Vein endothelial cell (primary cell): ENCODE data around the gene BDNF. TPM values are rescaled to one million over a fixed set of nuclear protein-coding genes. Genes with fewer than 3 reads are reported as not detected.

ENCODE experiments used
- total RNA-seq: library from RNA; depleted of rRNA; stranded (reverse); fragments of >200 nt; gene quantifications from 2 replicates; pipeline ENCODE4 v1.2.3, GENCODE V29; 2012

The BDNF gene
- total RNA-seq, result 1.1 and 3.9 TPM in 2 replicates

GRCh38 chr11:27700351-27701301, at the start of gene BDNF:
Gene BDNF (minus strand): TSS chr11:27700455. CDS start chr11:27658564, 41,891 bp downstream.

Other genes starting within 250 kb of the BDNF start
- gene LGR4, start 227.7 kb downstream of the BDNF start, total RNA-seq, result 3.7 and 5.6 TPM in 2 replicates
- 44.7 and 52.3 TPM in 2 replicates for gene LIN7C, start 193.7 kb downstream of the BDNF start, total RNA-seq